Prostate gland (tissue), 2 donors: ENCODE data around the gene PLSCR4. TPM values are rescaled to one million over a fixed set of nuclear protein-coding genes. Genes with fewer than 3 reads are reported as not detected.
"Not testable (repeated sequence)": the region's sequence is repeated elsewhere in the genome, so short reads cannot be mapped to it uniquely, and the experiment has no call there.

ENCODE experiments used
- DNase-seq: peaks from one replicate; pipeline ENCODE4 v3.0.0-alpha.2; 2019; ENCODE audit warnings: low spot score
- H3K27ac ChIP-seq, 2 donors: fragments of 200-600 bp; sonication (generic); 2 replicates each; pipeline ENCODE4 v1.5.1; 2017 to 2019
- H3K27me3 ChIP-seq: fragments of 200-600 bp; sonication (generic); replicated peaks from 2 replicates; pipeline ENCODE4 v1.5.1; 2019; ENCODE audit not compliant: insufficient read depth
- H3K36me3 ChIP-seq, 2 donors: fragments of 200-600 bp; sonication (generic); 1 replicate in 1 of 2; 2 replicates in 1 of 2; pipeline versions ENCODE4 v1.5.1 to v1.8.1; 2017 to 2019
- H3K4me1 ChIP-seq: fragments of 200-600 bp; sonication (generic); replicated peaks from 2 replicates; pipeline ENCODE4 v1.5.1; 2019
- H3K4me3 ChIP-seq, 2 donors: fragments of 200-600 bp; sonication (generic); 2 replicates each; pipeline ENCODE4 v1.5.1; 2017 to 2019
- H3K9me3 ChIP-seq: fragments of 200-600 bp; sonication (generic); 2 replicates; pipeline ENCODE4 v1.5.1; 2017
- CTCF ChIP-seq, 4 experiments: fragments of 200-600 bp in 2 of 4; fragments of 450-650 bp in 2 of 4; sonication (generic) in 2 of 4; IDR thresholded peaks; 1 replicate in 3 of 4; 2 replicates in 1 of 4; pipeline ENCODE4 v1.5.1; 2016 to 2019; ENCODE audit warnings: antibody characterized with exemption in 4 of 4, mild to moderate bottlenecking in 2 of 4, moderate library complexity in 2 of 4
- POLR2A ChIP-seq: fragments of 450-650 bp; IDR thresholded peaks from one replicate; pipeline ENCODE4 v1.6.1; 2016; ENCODE audit warnings: antibody characterized with exemption, mild to moderate bottlenecking
- POLR2AphosphoS5 ChIP-seq: sonication (generic); formaldehyde crosslinking; IDR thresholded peaks from one replicate; pipeline ENCODE4 v1.6.1; 2017; ENCODE audit warnings: antibody characterized with exemption
- WGBS: methylation state at CpG from one replicate; pipeline ENCODE4 v1.1.5; 2018; 5-methylcytosine and 5-hydroxymethylcytosine counted together
- intact Hi-C: fragments of 100-400 bp; cut with DNase I; formaldehyde crosslinking; loops from one replicate; pipeline ENCODE4 v1.14.2; 2022
- total RNA-seq, 2 donors: library from RNA; depleted of rRNA; stranded (reverse); fragments of >200 nt; gene quantifications; one replicate each; pipeline ENCODE4 v1.1.0, GENCODE V29; 2016

Gene PLSCR4
- total RNA-seq, 2 donors from 2014 or later: 14.2 to 77.4 TPM

DNA sequence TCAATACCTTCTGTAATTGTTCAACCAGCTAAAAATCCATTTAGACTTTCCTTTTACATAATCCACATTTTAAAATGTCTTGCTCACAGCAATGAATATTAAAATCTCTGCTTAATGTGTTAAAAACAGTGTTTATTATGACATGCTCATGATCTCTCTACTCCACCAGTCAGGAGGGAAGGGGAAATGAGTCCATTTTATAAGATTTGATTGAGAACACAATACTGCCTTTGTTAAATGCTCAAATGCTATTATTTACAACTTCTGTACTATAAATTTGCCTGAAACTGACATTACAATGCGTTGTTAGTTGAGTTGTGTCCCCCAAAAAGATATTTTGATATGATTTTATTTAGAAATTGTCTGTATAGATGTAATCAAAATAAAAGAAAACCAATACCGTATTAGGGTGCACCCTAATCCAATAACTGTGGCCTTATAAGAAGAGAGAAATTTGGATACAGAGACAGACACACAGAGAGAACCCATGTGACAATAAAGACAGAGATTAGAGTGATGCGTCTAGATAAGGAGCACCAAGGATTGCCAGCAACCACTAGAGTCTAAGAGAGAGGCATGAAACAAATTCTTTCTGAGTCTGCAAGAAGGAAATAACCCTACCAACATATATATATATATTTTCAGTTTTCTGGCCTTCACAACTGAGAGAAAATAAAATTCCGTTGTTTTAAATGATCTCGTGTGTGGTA is 9.1 kb upstream of the PLSCR4 start:
- no peak for DNase-seq
- H3K9me3 ChIP-seq: no peaks in the 10 kb centered on the region
- 66% methylated on average over 5 of the region's 5 CpGs for WGBS
- intact Hi-C loops: no loop called here
- no peaks in the 10 kb centered on the region for H3K4me1 ChIP-seq
- H3K36me3 ChIP-seq: no peaks in the 10 kb centered on the region
- no peaks in the 10 kb centered on the region for H3K27me3 ChIP-seq
- no peak overlapping the region for H3K27ac ChIP-seq
- no peak overlapping the region for H3K4me3 ChIP-seq
- no peak for TF ChIP-seq POLR2A
- no peak for TF ChIP-seq CTCF (IDR thresholded peaks at IDR 0.05)
- TF ChIP-seq POLR2AphosphoS5: no peak

- no peak overlapping the region for H3K4me3 ChIP-seq
- no peaks in the 10 kb centered on the region for H3K9me3 ChIP-seq
- H3K4me1 ChIP-seq: no peaks in the 10 kb centered on the region
- TF ChIP-seq POLR2A (no peak), CTCF (IDR thresholded peaks at IDR 0.05) (no peak), POLR2AphosphoS5 (no peak)
- no peaks in the 10 kb centered on the region for H3K36me3 ChIP-seq
- intact Hi-C loops: no loop called here
- H3K27me3 ChIP-seq: no peaks in the 10 kb centered on the region
- 85% methylated on average over 3 of the region's 3 CpGs for WGBS
- H3K27ac ChIP-seq: no peak overlapping the region
- DNase-seq: no peak
These were observed 6.1 kb upstream of the PLSCR4 start for GRCh38 chr3:146256851-146257486.

DNA sequence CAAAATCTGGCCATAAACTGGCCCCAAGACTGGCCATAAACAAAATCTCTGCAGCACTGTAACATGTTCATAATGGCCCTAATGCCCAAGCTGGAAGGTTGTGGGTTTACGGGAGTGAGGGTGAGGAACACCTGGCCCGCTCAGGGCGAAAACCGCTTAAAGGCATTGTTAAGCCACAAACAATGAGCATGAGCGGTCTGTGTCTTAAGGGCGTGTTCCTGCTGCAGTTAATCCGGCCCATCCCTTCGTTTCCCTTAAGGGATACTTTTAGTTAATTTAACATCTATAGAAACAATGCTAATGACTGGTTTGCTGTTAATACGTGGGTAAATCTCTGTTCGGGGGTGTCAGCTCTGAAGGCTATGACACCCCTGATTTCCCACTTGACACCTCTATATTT is 1.5 kb upstream of the PLSCR4 start:
- H3K9me3 ChIP-seq, H3K27ac ChIP-seq, H3K27me3 ChIP-seq, H3K36me3 ChIP-seq, intact Hi-C loops, H3K4me1 ChIP-seq, H3K4me3 ChIP-seq, DNase-seq: not testable (repeated sequence)
- WGBS: 80% methylated on average over 10 of the region's 10 CpGs

DNA sequence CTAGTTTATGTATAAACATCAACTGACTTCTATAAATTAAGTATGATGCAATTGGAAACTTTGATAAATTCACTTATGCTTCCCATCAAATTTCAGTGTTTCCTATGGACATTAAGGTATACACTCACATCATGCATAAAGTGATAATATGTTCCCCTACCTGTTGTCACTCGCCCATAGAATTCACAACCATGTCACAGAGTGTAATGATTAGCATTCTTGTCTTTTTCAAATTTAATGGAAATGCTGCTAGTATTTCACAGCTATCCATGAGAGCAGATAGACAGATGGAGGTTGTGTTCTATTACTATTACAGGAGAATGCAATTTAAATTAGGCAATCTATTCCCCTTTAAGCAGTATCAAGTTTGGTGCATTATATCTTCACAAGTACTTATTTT is 984 bp downstream of the PLSCR4 start:
- no peak for TF ChIP-seq POLR2A
- no peak for TF ChIP-seq POLR2AphosphoS5
- no peak for TF ChIP-seq CTCF (IDR thresholded peaks at IDR 0.05)
- Histone ChIP-seq H3K4me1 (peaks cover 3% of the 10 kb centered on the region), H3K4me3 (peak overlapping the region; percentile 71 to 90), H3K36me3 (no peaks in the 10 kb centered on the region), H3K27me3 (no peaks in the 10 kb centered on the region), H3K27ac (peak overlapping the region; percentile 83 to 85), H3K9me3 (no peaks in the 10 kb centered on the region)
- DNase-seq: no peak
- intact Hi-C loops: no loop called here
- 33% methylated on average over 1 of the region's 1 CpG for WGBS

- TF ChIP-seq POLR2A (no peak), CTCF (IDR thresholded peaks at IDR 0.05) (no peak), POLR2AphosphoS5 (no peak)
- intact Hi-C loops: no loop called here
- Histone ChIP-seq H3K27me3 (no peaks in the 10 kb centered on the region), H3K27ac (no peak overlapping the region), H3K4me1 (peaks cover 3% of the 10 kb centered on the region), H3K4me3 (no peak overlapping the region), H3K36me3 (no peaks in the 10 kb centered on the region), H3K9me3 (no peaks in the 10 kb centered on the region)
- DNase-seq: no peak
- 93% methylated on average over 1 of the region's 1 CpG for WGBS
These were observed 3.0 kb downstream of the PLSCR4 start for GRCh38 chr3:146247911-146248310.
